ENCODE data around the gene CDCA7L. TPM values are rescaled to one million over a fixed set of nuclear protein-coding genes. Genes with fewer than 3 reads are reported as not detected.
"Not testable (repeated sequence)": the region's sequence is repeated elsewhere in the genome, so short reads cannot be mapped to it uniquely, and the experiment has no call there.

CDCA7L gene
- polyA plus RNA-seq, 3 donors: 5.8 to 17.5 (median 12.1) TPM

- 53 to 70% (median 58%) methylated on average over 5 of the region's 5 CpGs for WGBS, 3 donors
- H3K27ac ChIP-seq (ENCODE audit: low read depth, low read length): no peak overlapping the region
Observed at GRCh38 chr7:21869785-21870402, 75.8 kb downstream of the CDCA7L start.

DNA sequence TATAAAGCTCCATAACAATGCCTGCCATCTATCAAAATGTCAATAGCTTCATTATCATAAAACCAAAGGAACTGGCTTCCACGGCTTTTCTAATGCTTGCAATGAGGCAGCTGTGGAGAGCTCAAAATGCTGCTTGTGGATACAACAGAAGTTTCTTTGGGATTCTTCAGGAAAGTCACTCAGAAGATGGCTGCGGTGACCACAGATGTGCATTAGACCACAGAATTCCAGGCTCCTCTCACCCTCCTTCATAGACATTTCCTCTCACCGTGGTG lies 77.2 kb downstream of the CDCA7L start:
- no peak overlapping the region for H3K27ac ChIP-seq (ENCODE audit: low read depth, low read length)
- WGBS, 3 donors: 56 to 65% (median 61%) methylated on average over 3 of the region's 3 CpGs

- WGBS, 3 donors: 67 to 72% (median 72%) methylated on average over 8 of the region's 8 CpGs
- H3K27ac ChIP-seq (ENCODE audit: low read depth, low read length): no peak overlapping the region
Observed at GRCh38 chr7:21867816-21868575, 77.7 kb downstream of the CDCA7L start.

GRCh38 chr7:21867226-21867625 lies 78.5 kb downstream of the CDCA7L start:
- no peak overlapping the region for H3K27ac ChIP-seq (ENCODE audit: low read depth, low read length)

DNA sequence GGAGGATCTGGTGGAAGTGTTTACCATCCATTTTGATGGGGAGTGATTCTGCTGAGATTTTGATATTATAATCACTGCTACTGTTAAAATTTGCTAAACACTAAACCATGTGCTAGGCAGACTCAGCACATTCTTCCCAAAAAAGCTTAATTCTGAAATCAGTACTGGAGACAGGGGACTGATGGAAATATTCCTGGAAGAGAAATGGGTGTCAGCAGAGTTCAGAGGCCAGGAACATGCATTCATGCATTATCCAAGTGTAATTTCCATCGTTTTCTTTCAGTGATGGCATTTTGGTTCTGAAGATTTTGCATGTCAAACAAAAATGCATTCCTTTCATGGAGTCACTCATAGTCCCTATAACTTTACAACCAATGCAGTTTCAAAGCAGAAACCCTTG lies 79.0 kb downstream of the CDCA7L start:
- 49 to 54% (median 50%) methylated on average over 1 of the region's 1 CpG for WGBS, 3 donors
- no peak overlapping the region for H3K27ac ChIP-seq (ENCODE audit: low read depth, low read length)

DNA sequence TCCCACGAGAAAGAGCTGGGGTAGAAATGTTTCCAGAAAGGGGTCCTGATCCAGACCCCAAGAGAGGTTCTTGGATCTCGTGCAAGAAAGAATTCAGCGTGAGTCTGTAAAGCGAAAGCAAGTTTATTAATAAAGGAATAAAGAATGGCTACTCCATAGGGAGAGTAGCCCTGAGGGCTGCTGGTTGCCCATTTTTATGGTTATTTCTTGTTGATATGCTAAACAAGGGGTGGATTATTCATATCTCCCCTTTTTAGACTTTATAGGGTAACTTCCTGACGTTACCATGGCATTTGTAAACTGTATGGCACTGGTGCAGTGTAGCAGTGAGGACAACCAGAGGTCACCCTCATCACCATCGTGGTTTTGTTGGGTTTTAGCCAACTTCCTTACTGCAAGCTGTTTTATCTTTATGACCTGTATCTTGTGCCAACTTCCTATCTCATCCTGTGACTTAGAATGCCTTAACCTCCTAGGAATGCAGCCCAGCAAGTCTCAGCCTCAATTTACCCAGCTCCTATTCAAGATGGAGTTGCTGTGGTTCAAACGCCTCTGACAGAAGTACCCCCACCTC lies 80.0 kb downstream of the CDCA7L start:
- H3K27ac ChIP-seq (ENCODE audit: low read depth, low read length): not testable (repeated sequence)
- WGBS, 3 donors: 48 to 70% (median 61%) methylated on average over 7 of the region's 7 CpGs

GRCh38 chr7:21851559-21851967 lies 94.1 kb downstream of the CDCA7L start:
- 38 to 55% (median 43%) methylated on average over 6 of the region's 6 CpGs for WGBS, 3 donors
- no peak overlapping the region for H3K27ac ChIP-seq (ENCODE audit: low read depth, low read length)

Measured in adipose tissue (tissue), 3 donors.